GM10266 (cell line): Measurements from ENCODE around the gene RSBN1L.

Experiments used
- DNase-seq: peaks from one replicate; pipeline ENCODE4 v3.0.0; 2012; ENCODE audit errors: extremely low spot score
- TF ChIP-seq, protein P1 (sequence below): IDR thresholded peaks from 2 replicates; pipeline ENCODE4 v1.5.1; 2012; ENCODE audit warnings: mild to moderate bottlenecking, low read depth; ENCODE audit not compliant: control insufficient read depth, insufficient read depth; ENCODE audit errors: missing control alignments

The RSBN1L gene

DNA sequence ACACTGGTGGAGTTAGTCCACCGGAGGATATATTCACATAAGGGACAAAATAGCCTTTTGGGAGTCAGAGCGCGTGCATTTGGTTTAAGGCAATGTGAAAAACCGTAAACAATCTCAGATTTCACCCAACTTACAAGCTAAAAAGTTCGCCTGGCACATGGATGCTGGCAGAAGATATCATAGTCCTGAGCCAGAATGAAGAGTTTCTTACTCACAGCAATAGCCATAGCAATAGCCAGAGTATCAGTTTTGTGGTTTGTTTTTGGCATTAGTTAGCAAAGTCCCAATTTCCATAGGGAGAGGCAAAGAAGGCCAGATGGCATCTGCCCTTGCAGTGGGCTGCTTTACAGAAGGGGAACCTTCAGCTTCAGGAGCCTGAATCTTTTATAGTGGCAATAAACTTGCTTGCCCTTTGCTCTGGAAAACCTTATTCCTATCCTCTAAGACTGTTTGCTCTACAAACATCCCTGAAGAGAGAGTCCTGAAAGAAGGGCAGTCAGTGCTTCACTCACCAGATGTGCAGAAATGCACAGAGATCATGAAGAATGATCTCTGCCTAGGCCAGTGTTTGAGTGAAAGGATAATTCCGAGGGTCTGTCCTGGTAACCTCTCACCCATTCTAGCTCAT lies 28.7 kb upstream of the RSBN1L start:
- TF ChIP-seq, protein P1, sequence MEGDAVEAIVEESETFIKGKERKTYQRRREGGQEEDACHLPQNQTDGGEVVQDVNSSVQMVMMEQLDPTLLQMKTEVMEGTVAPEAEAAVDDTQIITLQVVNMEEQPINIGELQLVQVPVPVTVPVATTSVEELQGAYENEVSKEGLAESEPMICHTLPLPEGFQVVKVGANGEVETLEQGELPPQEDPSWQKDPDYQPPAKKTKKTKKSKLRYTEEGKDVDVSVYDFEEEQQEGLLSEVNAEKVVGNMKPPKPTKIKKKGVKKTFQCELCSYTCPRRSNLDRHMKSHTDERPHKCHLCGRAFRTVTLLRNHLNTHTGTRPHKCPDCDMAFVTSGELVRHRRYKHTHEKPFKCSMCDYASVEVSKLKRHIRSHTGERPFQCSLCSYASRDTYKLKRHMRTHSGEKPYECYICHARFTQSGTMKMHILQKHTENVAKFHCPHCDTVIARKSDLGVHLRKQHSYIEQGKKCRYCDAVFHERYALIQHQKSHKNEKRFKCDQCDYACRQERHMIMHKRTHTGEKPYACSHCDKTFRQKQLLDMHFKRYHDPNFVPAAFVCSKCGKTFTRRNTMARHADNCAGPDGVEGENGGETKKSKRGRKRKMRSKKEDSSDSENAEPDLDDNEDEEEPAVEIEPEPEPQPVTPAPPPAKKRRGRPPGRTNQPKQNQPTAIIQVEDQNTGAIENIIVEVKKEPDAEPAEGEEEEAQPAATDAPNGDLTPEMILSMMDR, result no peak
- DNase-seq, result no peak

DNA sequence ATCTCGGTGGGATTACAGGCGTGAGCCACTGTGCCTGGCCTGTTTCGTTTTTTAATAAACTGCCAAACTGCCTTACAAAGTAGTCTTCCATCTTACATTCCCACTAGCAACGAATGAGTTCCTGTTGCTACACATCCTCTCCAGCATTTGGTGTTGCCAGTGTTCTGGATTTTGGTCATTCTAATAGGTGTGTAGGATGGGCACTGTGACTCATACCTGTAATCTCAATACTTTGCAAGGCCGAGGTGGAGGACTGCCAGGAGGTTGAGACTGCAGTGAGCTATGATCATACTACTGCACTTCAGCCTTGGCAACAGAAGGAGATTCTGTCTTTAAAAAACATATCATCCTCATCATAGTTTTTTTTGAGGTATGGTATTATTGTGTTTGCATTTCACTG lies 21.4 kb upstream of the RSBN1L start:
- no peak for DNase-seq
- TF ChIP-seq, protein P1, result no peak

DNA sequence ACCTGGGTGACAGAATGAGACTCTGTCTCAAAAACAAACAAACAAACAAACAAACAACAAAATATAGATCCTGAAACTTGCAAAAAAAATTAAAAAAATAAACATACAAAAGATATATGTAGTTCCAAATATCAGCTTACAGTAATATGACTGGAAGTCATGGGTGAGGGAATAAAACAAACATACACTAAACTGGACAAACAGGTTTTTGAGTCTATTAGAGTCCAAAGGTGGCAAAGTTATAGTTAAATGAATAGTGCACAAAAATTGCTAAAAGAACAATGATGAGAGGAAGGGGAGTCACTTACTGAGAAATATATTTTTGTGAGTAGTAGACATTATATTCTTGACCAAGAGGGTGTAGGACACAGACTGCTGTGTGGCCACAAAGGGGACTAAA lies 16.7 kb upstream of the RSBN1L start:
- DNase-seq, result no peak
- TF ChIP-seq, protein P1, result no peak

DNA sequence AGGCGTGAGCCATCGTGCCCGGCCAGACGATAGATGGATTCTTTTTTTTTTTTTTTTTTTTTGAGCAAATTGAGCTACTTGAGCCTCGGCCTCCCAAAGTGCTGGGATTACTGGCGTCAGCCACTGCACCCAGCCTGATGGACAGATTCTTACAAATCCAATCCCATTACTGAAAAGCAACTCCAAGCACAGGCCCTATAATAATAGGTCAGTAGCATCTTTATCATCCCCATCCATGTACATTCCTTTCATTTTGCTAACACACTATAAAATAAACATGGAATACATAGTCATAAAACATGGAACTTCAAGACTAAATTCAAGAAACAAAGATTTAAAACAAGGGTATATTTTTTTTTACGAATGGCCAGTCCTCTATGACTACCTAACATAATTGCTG lies 16.0 kb upstream of the RSBN1L start:
- DNase-seq, result no peak
- TF ChIP-seq, protein P1, result no peak

DNA sequence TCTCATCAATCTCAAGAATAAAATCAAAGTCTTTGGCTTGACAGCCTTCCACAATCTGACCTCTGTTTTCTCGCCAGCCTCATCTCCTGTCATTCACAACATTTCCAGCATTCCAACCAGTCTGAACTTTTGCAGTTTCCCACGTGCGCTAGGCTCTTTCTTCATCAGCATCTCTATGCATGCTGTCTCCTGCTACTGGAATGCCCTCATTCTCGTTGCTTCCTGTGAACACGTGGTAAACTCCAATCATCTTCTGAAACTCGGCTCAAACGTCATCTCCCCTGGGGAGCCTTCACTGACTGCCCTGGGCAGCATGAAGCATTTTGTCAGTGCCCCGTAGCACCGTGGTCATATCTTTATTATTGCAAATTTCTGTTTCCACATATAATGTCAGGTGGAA lies 12.2 kb upstream of the RSBN1L start:
- TF ChIP-seq, protein P1, result no peak
- no peak for DNase-seq

DNA sequence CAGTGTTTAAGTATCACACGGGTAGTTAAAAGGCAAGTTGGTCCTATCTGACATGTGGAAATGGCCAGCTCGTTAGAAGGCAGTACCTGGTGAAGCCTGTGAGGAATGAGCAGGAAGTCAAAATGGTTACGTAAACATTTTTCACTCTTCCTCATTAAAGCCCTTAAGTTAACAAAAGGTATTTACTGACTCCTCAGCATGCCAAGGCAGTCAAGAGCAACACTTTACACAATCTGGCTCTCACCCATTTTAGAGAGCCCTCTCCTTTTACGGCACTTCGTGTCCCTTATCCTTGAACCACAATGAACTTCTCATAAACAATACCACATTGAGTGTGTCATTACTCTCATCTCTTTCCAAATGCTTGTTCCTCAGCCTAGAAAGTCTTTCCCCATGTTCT lies 11.0 kb upstream of the RSBN1L start:
- TF ChIP-seq, protein P1, result no peak
- no peak for DNase-seq

DNA sequence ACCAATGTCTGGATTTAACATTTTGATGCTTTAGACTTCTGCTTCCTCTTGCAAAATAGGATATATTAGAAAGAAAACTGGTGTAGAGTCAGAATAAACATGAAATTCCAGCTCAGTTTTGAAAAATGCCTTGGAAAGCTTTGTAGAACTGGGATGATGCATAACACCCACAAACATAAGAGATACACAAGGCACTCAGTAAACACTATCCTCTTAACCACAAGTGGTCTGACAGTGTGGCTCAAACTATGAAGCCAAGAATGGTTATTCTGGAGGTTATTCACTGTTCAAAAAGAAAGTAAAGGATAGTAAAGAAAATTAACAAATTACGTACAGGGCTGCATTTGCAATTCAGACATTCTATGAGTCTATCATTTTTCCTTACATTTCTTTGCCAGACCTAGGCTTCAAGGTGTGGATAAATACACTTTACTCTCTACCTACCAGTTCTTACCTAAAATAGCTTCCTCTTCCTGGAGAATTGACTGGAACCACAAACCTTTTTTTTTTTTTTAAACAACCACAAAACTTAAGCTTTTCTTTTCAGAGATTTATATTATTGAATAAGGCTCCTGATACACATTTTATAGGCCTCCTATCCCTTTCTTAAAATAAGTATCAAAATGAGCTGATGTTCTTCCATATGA lies 9.0 kb upstream of the RSBN1L start:
- TF ChIP-seq, protein P1, result no peak
- no peak for DNase-seq
